GM19035 (cell line): Measurements from ENCODE around the gene KANK3.
"Not testable (repeated sequence)": the region's sequence is repeated elsewhere in the genome, so short reads cannot be mapped to it uniquely, and the experiment has no call there.

ENCODE experiments used
- ATAC-seq: cut with Tn5 transposase; IDR thresholded peaks from one replicate; pipeline ENCODE4 v1.9.1; 2021; ENCODE audit not compliant: unreplicated experiment

Gene KANK3

GRCh38 chr19:8342684-8343482 is at the start of gene KANK3:
KANK3 (minus strand) TSS chr19:8343262; CDS start chr19:8337828, 5,434 bp downstream.
- peak; percentile 94 for ATAC-seq

GRCh38 chr19:8392017-8392591 is 49.0 kb upstream of the KANK3 start:
- ATAC-seq, result no peak

- ATAC-seq, result no peak
These were observed 48.3 kb upstream of the KANK3 start for GRCh38 chr19:8391198-8392016.

GRCh38 chr19:8390617-8390981 is 47.5 kb upstream of the KANK3 start:
- peak; percentile 46 for ATAC-seq

- ATAC-seq, result peak; percentile 92
These were observed 47.0 kb upstream of the KANK3 start, which contains the start of gene RAB11B for GRCh38 chr19:8389891-8390616. RAB11B (plus strand) TSS chr19:8390360; CDS start chr19:8390417, 57 bp downstream.

- ATAC-seq, result no peak
These were observed 45.5 kb upstream of the KANK3 start for GRCh38 chr19:8388612-8388958.

GRCh38 chr19:8387688-8388611 is 44.9 kb upstream of the KANK3 start:
- no peak for ATAC-seq

- no peak for ATAC-seq
These were observed 43.9 kb upstream of the KANK3 start for GRCh38 chr19:8386990-8387389.

GRCh38 chr19:8386419-8386818 is 43.4 kb upstream of the KANK3 start:
- ATAC-seq, result not testable (repeated sequence)

GRCh38 chr19:8385566-8385965 is 42.5 kb upstream of the KANK3 start:
- ATAC-seq, result not testable (repeated sequence)

GRCh38 chr19:8385103-8385502 is 42.0 kb upstream of the KANK3 start:
- not testable (repeated sequence) for ATAC-seq

- ATAC-seq, result not testable (repeated sequence)
These were observed 41.5 kb upstream of the KANK3 start for GRCh38 chr19:8384569-8384968.

- ATAC-seq, result not testable (repeated sequence)
These were observed 36.3 kb upstream of the KANK3 start for GRCh38 chr19:8379156-8379891.

GRCh38 chr19:8377598-8377997 is 34.5 kb upstream of the KANK3 start:
- ATAC-seq, result no peak

GRCh38 chr19:8376373-8376974 is 33.4 kb upstream of the KANK3 start:
- not testable (repeated sequence) for ATAC-seq

GRCh38 chr19:8375766-8376165 is 32.7 kb upstream of the KANK3 start:
- ATAC-seq, result not testable (repeated sequence)

- ATAC-seq, result no peak
These were observed 31.1 kb upstream of the KANK3 start for GRCh38 chr19:8373867-8374813.
